Stimulated activated CD8-positive, alpha-beta memory T cell treated with anti-CD3 and anti-CD28 coated beads, Interleukin-7, amount 100 ng/mL, for 1 hour (primary cell): Measurements from ENCODE around the gene IREB2.

Experiments
- DNase-seq, 2 donors: peaks; one replicate each; pipeline ENCODE4 v3.0.0-alpha.2; 2020; ENCODE audit warnings: low read depth in 2 of 2

The IREB2 gene

GRCh38 chr15:78437107-78437761 is 782 bp upstream of the IREB2 start:
- DNase-seq, result no peak

GRCh38 chr15:78438619-78439285 is 736 bp downstream of the IREB2 start:
- DNase-seq, result no peak

GRCh38 chr15:78440375-78441373 is 2.7 kb downstream of the IREB2 start:
- no peak for DNase-seq

GRCh38 chr15:78444255-78444654 is 6.2 kb downstream of the IREB2 start:
- no peak for DNase-seq

- DNase-seq, result no peak
Observed at GRCh38 chr15:78445875-78446274, 7.9 kb downstream of the IREB2 start.

GRCh38 chr15:78446551-78446950 is 8.5 kb downstream of the IREB2 start:
- no peak for DNase-seq

- DNase-seq, result no peak
Observed at GRCh38 chr15:78448441-78449219, 10.6 kb downstream of the IREB2 start.

GRCh38 chr15:78449220-78449999 is 11.4 kb downstream of the IREB2 start:
- DNase-seq, result no peak

GRCh38 chr15:78450285-78450858 is 12.4 kb downstream of the IREB2 start:
- DNase-seq, result no peak

GRCh38 chr15:78452485-78452884 is 14.5 kb downstream of the IREB2 start:
- no peak for DNase-seq

GRCh38 chr15:78453447-78453846 is 15.4 kb downstream of the IREB2 start:
- no peak for DNase-seq

GRCh38 chr15:78454992-78455391 is 17.0 kb downstream of the IREB2 start:
- no peak for DNase-seq

GRCh38 chr15:78455749-78456148 is 17.7 kb downstream of the IREB2 start:
- DNase-seq, result no peak

- DNase-seq, result no peak
Observed at GRCh38 chr15:78456426-78456825, 18.4 kb downstream of the IREB2 start.

- DNase-seq, result no peak
Observed at GRCh38 chr15:78457101-78457500, 19.1 kb downstream of the IREB2 start.

- DNase-seq, result no peak
Observed at GRCh38 chr15:78460737-78461136, 22.7 kb downstream of the IREB2 start.

GRCh38 chr15:78461171-78461888 is 23.3 kb downstream of the IREB2 start:
- peak in 1 of 2 donors; percentile 23 for DNase-seq

GRCh38 chr15:78469031-78469430 is 31.0 kb downstream of the IREB2 start:
- no peak for DNase-seq

GRCh38 chr15:78477295-78477694 is 39.3 kb downstream of the IREB2 start:
- DNase-seq, result no peak

- DNase-seq, result no peak
Observed at GRCh38 chr15:78479650-78480049, 41.6 kb downstream of the IREB2 start.
